ENCODE measurements around the gene STRN4. TPM values are rescaled to one million over a fixed set of nuclear protein-coding genes. Genes with fewer than 3 reads are reported as not detected.

The STRN4 gene
- total RNA-seq, 1 experiment from 2014 or later, result 107 TPM

GRCh38 chr19:46697204-46697960, 48.9 kb downstream of the STRN4 start:
- ChIA-PET POLR2A (interaction anchor here (0.8 to 1.6 kb wide), 4 partner anchors 14 to 97 kb away, joined by 3 to 11 read pairs (median 6); partner anchors contain the start of gene DACT3), RAD21 (ENCODE audit: low non-redundant PET in 1 of 2, low total read pairs in 2 of 2, uncharacterized antibody in 2 of 2, unreplicated experiment in 2 of 2) (interaction anchor here in 1 of 2 experiments (0.8 kb wide), 1 partner anchor 97 kb away, joined by 8 read pairs; no protein-coding TSS in a partner anchor)
- DNase-seq (ENCODE audit: low read depth, low spot score), result peak; percentile 80

More at GRCh38 chr19:46697204-46697960, 48.9 kb downstream of the STRN4 start:
- Histone ChIP-seq H4K20me1 (ENCODE audit: insufficient read depth) (peaks cover 3% of the 10 kb centered on the region; the same call in 1 of the 2 replicates), H3K9me3 (ENCODE audit: control insufficient read depth in 1 of 2, insufficient read depth in 1 of 2, low read depth in 1 of 2, low read length in 2 of 2) (no peaks in the 10 kb centered on the region), H3K79me2 (ENCODE audit: insufficient read depth, low read length) (peaks cover 8% of the 10 kb centered on the region; the same call in 1 of the 2 replicates), H3K36me3 (ENCODE audit: control insufficient read depth in 1 of 2, insufficient read depth in 2 of 2, low read length in 2 of 2) (peaks cover 40% of the 10 kb centered on the region in 2 experiments), H3K4me2 (ENCODE audit: low read length) (peak overlapping the region; percentile 80), H2AFZ (ENCODE audit: low read depth, low read length, poor library complexity, severe bottlenecking) (no peak overlapping the region), H3K4me3 (replicated peaks in 1 of 2; ENCODE audit: low read depth in 1 of 2, low read length in 2 of 2) (peak overlapping the region; percentile 11 to 37), H3K27me3 (ENCODE audit: insufficient read depth, low read length) (no peaks in the 10 kb centered on the region), H3K4me1 (ENCODE audit: control insufficient read depth in 1 of 2, insufficient read depth in 2 of 2, low read length in 2 of 2) (peaks cover 10 to 33% of the 10 kb centered on the region in 2 experiments), H3K9ac (ENCODE audit: low read length) (peak overlapping the region; percentile 51), H3K9me2 (ENCODE audit: insufficient read depth) (no peaks in the 10 kb centered on the region), H3K27ac (ENCODE audit: low read depth, low read length) (peak overlapping the region; percentile 73)
- BruUV-seq (replicated peaks), result no TSS peak
- intact Hi-C loops (cut with micrococcal nuclease), result no loop called here
- ATAC-seq, result peak; percentile 96
- CTCF ChIA-PET, result interaction anchor here (1.2 to 1.3 kb wide), 3 partner anchors 13 to 160 kb away, joined by 3 to 9 read pairs (median 5); partner anchors contain the start of gene DACT3
- 0 out of 2 replicates have a peak, but pooled peaks have one; percentile 21 for TF ChIP-seq POLR2AphosphoS5 (IDR thresholded peaks at IDR 0.05; ENCODE audit: low read depth, low read length)
- peak; percentile 76 for TF ChIP-seq MAX (IDR thresholded peaks at IDR 0.05)
- TF ChIP-seq SP1 (IDR thresholded peaks at IDR 0.05; ENCODE audit: low read depth), result peak; percentile 7; the same call in 1 of the 2 replicates
- no peak for TF ChIP-seq EZH2phosphoT487 (IDR thresholded peaks at IDR 0.05; ENCODE audit: borderline replicate concordance)
- TF ChIP-seq, protein P1, sequence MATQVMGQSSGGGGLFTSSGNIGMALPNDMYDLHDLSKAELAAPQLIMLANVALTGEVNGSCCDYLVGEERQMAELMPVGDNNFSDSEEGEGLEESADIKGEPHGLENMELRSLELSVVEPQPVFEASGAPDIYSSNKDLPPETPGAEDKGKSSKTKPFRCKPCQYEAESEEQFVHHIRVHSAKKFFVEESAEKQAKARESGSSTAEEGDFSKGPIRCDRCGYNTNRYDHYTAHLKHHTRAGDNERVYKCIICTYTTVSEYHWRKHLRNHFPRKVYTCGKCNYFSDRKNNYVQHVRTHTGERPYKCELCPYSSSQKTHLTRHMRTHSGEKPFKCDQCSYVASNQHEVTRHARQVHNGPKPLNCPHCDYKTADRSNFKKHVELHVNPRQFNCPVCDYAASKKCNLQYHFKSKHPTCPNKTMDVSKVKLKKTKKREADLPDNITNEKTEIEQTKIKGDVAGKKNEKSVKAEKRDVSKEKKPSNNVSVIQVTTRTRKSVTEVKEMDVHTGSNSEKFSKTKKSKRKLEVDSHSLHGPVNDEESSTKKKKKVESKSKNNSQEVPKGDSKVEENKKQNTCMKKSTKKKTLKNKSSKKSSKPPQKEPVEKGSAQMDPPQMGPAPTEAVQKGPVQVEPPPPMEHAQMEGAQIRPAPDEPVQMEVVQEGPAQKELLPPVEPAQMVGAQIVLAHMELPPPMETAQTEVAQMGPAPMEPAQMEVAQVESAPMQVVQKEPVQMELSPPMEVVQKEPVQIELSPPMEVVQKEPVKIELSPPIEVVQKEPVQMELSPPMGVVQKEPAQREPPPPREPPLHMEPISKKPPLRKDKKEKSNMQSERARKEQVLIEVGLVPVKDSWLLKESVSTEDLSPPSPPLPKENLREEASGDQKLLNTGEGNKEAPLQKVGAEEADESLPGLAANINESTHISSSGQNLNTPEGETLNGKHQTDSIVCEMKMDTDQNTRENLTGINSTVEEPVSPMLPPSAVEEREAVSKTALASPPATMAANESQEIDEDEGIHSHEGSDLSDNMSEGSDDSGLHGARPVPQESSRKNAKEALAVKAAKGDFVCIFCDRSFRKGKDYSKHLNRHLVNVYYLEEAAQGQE (IDR thresholded peaks at IDR 0.05; ENCODE audit: low read depth), result no peak
- TF ChIP-seq ELF1 (IDR thresholded peaks at IDR 0.05; ENCODE audit: borderline replicate concordance, low read depth), result no peak
- no peak for TF ChIP-seq EGR1 (IDR thresholded peaks at IDR 0.05; ENCODE audit: low read depth)
